Effector memory CD4-positive, alpha-beta T cell (primary cell): Measurements from ENCODE around the gene SMAD5.

Source experiments
- DNase-seq, 3 donors: peaks; one replicate each; pipeline ENCODE4 v3.0.0-alpha.2; 2020
- H3K27ac ChIP-seq: 2 replicates; pipeline ENCODE4 v1.7.0; 2013; ENCODE audit warnings: mild to moderate bottlenecking, low read length, moderate library complexity; ENCODE audit not compliant: insufficient read depth, poor library complexity, severe bottlenecking
- H3K27me3 ChIP-seq: replicated peaks from 2 replicates; pipeline ENCODE4 v1.7.0; 2013; ENCODE audit warnings: mild to moderate bottlenecking, low read length; ENCODE audit not compliant: insufficient read depth, control insufficient read depth, poor library complexity, severe bottlenecking
- H3K36me3 ChIP-seq: 2 replicates; pipeline ENCODE4 v1.7.0; 2013; ENCODE audit warnings: mild to moderate bottlenecking, low read length, moderate library complexity; ENCODE audit not compliant: control insufficient read depth, insufficient read depth
- H3K4me1 ChIP-seq: 2 replicates; pipeline ENCODE4 v1.7.0; 2013; ENCODE audit warnings: low read length, mild to moderate bottlenecking; ENCODE audit not compliant: control insufficient read depth, insufficient read depth, poor library complexity, severe bottlenecking
- H3K4me3 ChIP-seq: 2 replicates; pipeline ENCODE4 v1.7.0; 2013; ENCODE audit warnings: low read length, low read depth, mild to moderate bottlenecking; ENCODE audit not compliant: insufficient read depth, poor library complexity, severe bottlenecking
- H3K9me3 ChIP-seq: 2 replicates; pipeline ENCODE4 v1.7.0; 2013; ENCODE audit warnings: mild to moderate bottlenecking, low read length, moderate library complexity; ENCODE audit not compliant: control insufficient read depth

The SMAD5 gene

GRCh38 chr5:136192526-136193321, 60.1 kb downstream of the SMAD5 start, which contains the start of gene SMIM32:
Gene SMIM32 (minus strand): TSS chr5:136193162. CDS start chr5:136192524, 638 bp downstream.
- DNase-seq, result no peak
- Histone ChIP-seq H3K4me3 (no peak within 1 kb of the TSS), H3K27ac (no peak within 1 kb of the TSS), H3K4me1 (peaks cover 4% of the 10 kb centered on the region), H3K36me3 (no peaks in the 10 kb centered on the region), H3K9me3 (no peaks in the 10 kb centered on the region), H3K27me3 (peaks cover 8% of the 10 kb centered on the region)

- Histone ChIP-seq H3K4me3 (no peak overlapping the region), H3K4me1 (peaks cover 4% of the 10 kb centered on the region), H3K27ac (no peak overlapping the region), H3K9me3 (no peaks in the 10 kb centered on the region), H3K27me3 (peaks cover 8% of the 10 kb centered on the region), H3K36me3 (no peaks in the 10 kb centered on the region)
- no peak for DNase-seq
Measured at GRCh38 chr5:136193322-136193935, 60.8 kb downstream of the SMAD5 start.

- Histone ChIP-seq H3K4me1 (peaks cover 4% of the 10 kb centered on the region), H3K36me3 (no peaks in the 10 kb centered on the region), H3K9me3 (no peaks in the 10 kb centered on the region), H3K4me3 (no peak overlapping the region), H3K27me3 (peaks cover 8% of the 10 kb centered on the region), H3K27ac (no peak overlapping the region)
- DNase-seq, result no peak
Measured at GRCh38 chr5:136194576-136194975, 61.9 kb downstream of the SMAD5 start.

- no peak for DNase-seq
- H3K27me3 ChIP-seq, result peaks cover 3% of the 10 kb centered on the region
- H3K27ac ChIP-seq, result no peak overlapping the region
Measured at GRCh38 chr5:136195971-136196820, 63.6 kb downstream of the SMAD5 start.

GRCh38 chr5:136197462-136198142, 65.0 kb downstream of the SMAD5 start:
- Histone ChIP-seq H3K27me3 (peaks cover 3% of the 10 kb centered on the region), H3K4me3 (no peak overlapping the region), H3K36me3 (no peaks in the 10 kb centered on the region), H3K9me3 (no peaks in the 10 kb centered on the region), H3K27ac (no peak overlapping the region), H3K4me1 (no peaks in the 10 kb centered on the region)
- DNase-seq, result no peak

More at GRCh38 chr5:136195971-136196820, 63.6 kb downstream of the SMAD5 start:
- Histone ChIP-seq H3K4me1 (peaks cover 4% of the 10 kb centered on the region), H3K4me3 (no peak overlapping the region), H3K9me3 (no peaks in the 10 kb centered on the region), H3K36me3 (no peaks in the 10 kb centered on the region)

GRCh38 chr5:136198453-136198852, 65.8 kb downstream of the SMAD5 start:
- Histone ChIP-seq H3K4me3 (no peak overlapping the region), H3K36me3 (no peaks in the 10 kb centered on the region), H3K27ac (no peak overlapping the region), H3K4me1 (no peaks in the 10 kb centered on the region), H3K27me3 (peaks cover 3% of the 10 kb centered on the region), H3K9me3 (no peaks in the 10 kb centered on the region)
- DNase-seq, result no peak

- no peak overlapping the region for H3K4me3 ChIP-seq
- no peaks in the 10 kb centered on the region for H3K27me3 ChIP-seq
- no peak overlapping the region for H3K27ac ChIP-seq
- no peaks in the 10 kb centered on the region for H3K9me3 ChIP-seq
- no peaks in the 10 kb centered on the region for H3K36me3 ChIP-seq
- no peak for DNase-seq
- H3K4me1 ChIP-seq, result no peaks in the 10 kb centered on the region
Measured at GRCh38 chr5:136199408-136199807, 66.8 kb downstream of the SMAD5 start.

- H3K27ac ChIP-seq, result no peak overlapping the region
- H3K27me3 ChIP-seq, result no peaks in the 10 kb centered on the region
- no peaks in the 10 kb centered on the region for H3K36me3 ChIP-seq
- no peak for DNase-seq
- no peak overlapping the region for H3K4me3 ChIP-seq
- H3K9me3 ChIP-seq, result no peaks in the 10 kb centered on the region
- no peaks in the 10 kb centered on the region for H3K4me1 ChIP-seq
Measured at GRCh38 chr5:136200130-136200529, 67.5 kb downstream of the SMAD5 start.

- no peak overlapping the region for H3K4me3 ChIP-seq
- no peaks in the 10 kb centered on the region for H3K9me3 ChIP-seq
- H3K27me3 ChIP-seq, result no peaks in the 10 kb centered on the region
- no peak for DNase-seq
- no peaks in the 10 kb centered on the region for H3K36me3 ChIP-seq
- no peaks in the 10 kb centered on the region for H3K4me1 ChIP-seq
- H3K27ac ChIP-seq, result no peak overlapping the region
Measured at GRCh38 chr5:136200761-136201160, 68.1 kb downstream of the SMAD5 start.
